H1 (cell line): ENCODE data around the gene SIPA1L3.

Source experiments
- ATF2 ChIP-seq: IDR thresholded peaks from 2 replicates; pipeline ENCODE4 v1.6.1; 2012; ENCODE audit warnings: low read length, inconsistent platforms
- BACH1 ChIP-seq: IDR thresholded peaks from 2 replicates; pipeline ENCODE4 v1.6.1; 2012; ENCODE audit warnings: low read length, improper control_type of control experiment
- BRCA1 ChIP-seq: IDR thresholded peaks from 2 replicates; pipeline ENCODE4 v1.6.1; 2012; ENCODE audit warnings: low read depth, low read length, improper control_type of control experiment
- CTCF ChIP-seq, 3 experiments: IDR thresholded peaks; 1 replicate in 2 of 3; 2 replicates in 1 of 3; pipeline versions ENCODE4 v1.5.1 to v1.6.1; 2011; ENCODE audit warnings: low read length in 3 of 3, mild to moderate bottlenecking in 3 of 3, inconsistent platforms in 2 of 3, low read depth in 1 of 3, moderate library complexity in 1 of 3; ENCODE audit not compliant: insufficient read depth in 1 of 3; ENCODE audit errors: control extremely low read depth in 1 of 3
- EP300 ChIP-seq, 2 experiments: IDR thresholded peaks; 1 replicate in 1 of 2; 2 replicates in 1 of 2; pipeline ENCODE4 v1.6.1; 2011 to 2012; ENCODE audit warnings: low read depth in 2 of 2, low read length in 2 of 2, mild to moderate bottlenecking in 2 of 2, borderline replicate concordance in 1 of 2, inconsistent platforms in 1 of 2, moderate library complexity in 1 of 2
- HDAC2 ChIP-seq, 2 experiments: fragments of 300-600 bp in 1 of 2; sonication (generic) in 1 of 2; IDR thresholded peaks; 2 replicates each; pipeline ENCODE4 v1.6.1; 2011 to 2012; ENCODE audit warnings: low read depth in 2 of 2, low read length in 2 of 2, mild to moderate bottlenecking in 2 of 2, moderate library complexity in 2 of 2, borderline replicate concordance in 1 of 2, inconsistent platforms in 1 of 2
- MAFK ChIP-seq: IDR thresholded peaks from 2 replicates; pipeline ENCODE4 v1.6.1; 2012; ENCODE audit warnings: low read depth, mild to moderate bottlenecking, improper control_type of control experiment, low read length
- NANOG ChIP-seq: IDR thresholded peaks from 2 replicates; pipeline ENCODE4 v1.6.1; 2011; ENCODE audit warnings: low read length, low read depth, mild to moderate bottlenecking, inconsistent platforms; ENCODE audit not compliant: insufficient read depth, poor library complexity, severe bottlenecking
- POLR2A ChIP-seq, 2 experiments: IDR thresholded peaks; 1 replicate in 1 of 2; 2 replicates in 1 of 2; pipeline ENCODE4 v1.6.1; 2011; ENCODE audit warnings: low read depth in 2 of 2, low read length in 2 of 2, mild to moderate bottlenecking in 2 of 2; ENCODE audit errors: control extremely low read depth in 1 of 2
- RXRA ChIP-seq: IDR thresholded peaks from 2 replicates; pipeline ENCODE4 v1.6.1; 2011; ENCODE audit warnings: low read depth, mild to moderate bottlenecking, low read length, moderate library complexity; ENCODE audit not compliant: insufficient read depth
- SAP30 ChIP-seq: fragments of 300-600 bp; sonication (generic); IDR thresholded peaks from 2 replicates; pipeline ENCODE4 v1.7.1; 2012; ENCODE audit warnings: low read length, moderate library complexity, mild to moderate bottlenecking, inconsistent platforms; ENCODE audit not compliant: insufficient read depth, insufficient replicate concordance
- SP2 ChIP-seq: IDR thresholded peaks from 2 replicates; pipeline ENCODE4 v1.6.1; 2012; ENCODE audit warnings: mild to moderate bottlenecking, low read length, inconsistent platforms
- TCF12 ChIP-seq: IDR thresholded peaks from 2 replicates; pipeline ENCODE4 v1.6.1; 2011; ENCODE audit warnings: low read depth, mild to moderate bottlenecking, low read length
- TF ChIP-seq, protein P1 (sequence below): IDR thresholded peaks from 2 replicates; pipeline ENCODE4 v1.6.1; 2011; ENCODE audit warnings: low read length, improper control_type of control experiment

GRCh38 chr19:38101723-38102122 lies 194.7 kb downstream of the SIPA1L3 start:
- TF ChIP-seq BACH1 (no peak), TCF12 (no peak), POLR2A (IDR thresholded peaks at IDR 0.05; ENCODE audit: control extremely low read depth in 1 of 2, low read depth in 2 of 2, low read length in 2 of 2) (no peak), BRCA1 (no peak), MAFK (no peak), CTCF (IDR thresholded peaks at IDR 0.05; ENCODE audit: control extremely low read depth in 1 of 3, insufficient read depth in 1 of 3, low read depth in 1 of 3, low read length in 3 of 3) (no peak), RXRA (no peak), ATF2 (no peak), SP2 (no peak), NANOG (no peak), HDAC2 (IDR thresholded peaks at IDR 0.05; ENCODE audit: borderline replicate concordance in 1 of 2, low read depth in 2 of 2, low read length in 2 of 2) (no peak), SAP30 (no peak), EP300 (IDR thresholded peaks at IDR 0.05; ENCODE audit: borderline replicate concordance in 1 of 2, low read depth in 2 of 2, low read length in 2 of 2) (no peak)
- TF ChIP-seq, protein P1, sequence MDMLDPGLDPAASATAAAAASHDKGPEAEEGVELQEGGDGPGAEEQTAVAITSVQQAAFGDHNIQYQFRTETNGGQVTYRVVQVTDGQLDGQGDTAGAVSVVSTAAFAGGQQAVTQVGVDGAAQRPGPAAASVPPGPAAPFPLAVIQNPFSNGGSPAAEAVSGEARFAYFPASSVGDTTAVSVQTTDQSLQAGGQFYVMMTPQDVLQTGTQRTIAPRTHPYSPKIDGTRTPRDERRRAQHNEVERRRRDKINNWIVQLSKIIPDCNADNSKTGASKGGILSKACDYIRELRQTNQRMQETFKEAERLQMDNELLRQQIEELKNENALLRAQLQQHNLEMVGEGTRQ = no peak
